Right lung (tissue), 5 donors: ENCODE data around the gene GPATCH3. TPM values are rescaled to one million over a fixed set of nuclear protein-coding genes. Genes with fewer than 3 reads are reported as not detected.
"Not testable (repeated sequence)": the region's sequence is repeated elsewhere in the genome, so short reads cannot be mapped to it uniquely, and the experiment has no call there.

Experiments
- DNase-seq, 2 donors: peaks; one replicate each; pipeline ENCODE4 v3.0.0-alpha.2; 2013
- polyA plus RNA-seq, 5 donors: library from polyadenylated mRNA; unstranded; fragments of 120-200 nt; gene quantifications; one replicate each; pipeline versions ENCODE4 v1.2.1 to v1.2.3, GENCODE V29; 2013; ENCODE audit warnings: inconsistent platforms in 1 of 5, low replicate concordance in 1 of 5; ENCODE audit not compliant: insufficient read length in 5 of 5, insufficient read depth in 1 of 5

Gene GPATCH3
- polyA plus RNA-seq, 5 donors, result 10.4 to 13.9 (median 13.1) TPM

DNA sequence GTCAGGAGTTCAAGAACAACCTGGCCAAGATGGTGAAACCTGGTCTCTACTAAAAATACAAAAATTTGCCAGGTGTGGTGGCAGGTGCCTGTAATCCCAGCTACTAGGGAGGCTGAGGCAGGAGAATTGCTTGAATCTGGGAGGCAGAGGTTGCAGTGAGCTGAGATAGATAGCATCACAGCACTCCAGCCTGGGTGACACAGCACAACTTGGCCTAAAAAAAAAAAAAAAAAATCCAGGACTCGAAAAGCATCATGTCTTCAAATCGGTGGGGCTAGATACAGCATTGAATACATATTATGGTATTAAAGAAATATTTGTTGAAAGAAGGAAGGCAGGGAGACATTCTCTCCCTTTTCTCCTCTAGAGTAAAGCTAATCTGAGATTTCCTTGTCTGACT lies 27.2 kb downstream of the GPATCH3 start:
- not testable (repeated sequence) for DNase-seq

DNA sequence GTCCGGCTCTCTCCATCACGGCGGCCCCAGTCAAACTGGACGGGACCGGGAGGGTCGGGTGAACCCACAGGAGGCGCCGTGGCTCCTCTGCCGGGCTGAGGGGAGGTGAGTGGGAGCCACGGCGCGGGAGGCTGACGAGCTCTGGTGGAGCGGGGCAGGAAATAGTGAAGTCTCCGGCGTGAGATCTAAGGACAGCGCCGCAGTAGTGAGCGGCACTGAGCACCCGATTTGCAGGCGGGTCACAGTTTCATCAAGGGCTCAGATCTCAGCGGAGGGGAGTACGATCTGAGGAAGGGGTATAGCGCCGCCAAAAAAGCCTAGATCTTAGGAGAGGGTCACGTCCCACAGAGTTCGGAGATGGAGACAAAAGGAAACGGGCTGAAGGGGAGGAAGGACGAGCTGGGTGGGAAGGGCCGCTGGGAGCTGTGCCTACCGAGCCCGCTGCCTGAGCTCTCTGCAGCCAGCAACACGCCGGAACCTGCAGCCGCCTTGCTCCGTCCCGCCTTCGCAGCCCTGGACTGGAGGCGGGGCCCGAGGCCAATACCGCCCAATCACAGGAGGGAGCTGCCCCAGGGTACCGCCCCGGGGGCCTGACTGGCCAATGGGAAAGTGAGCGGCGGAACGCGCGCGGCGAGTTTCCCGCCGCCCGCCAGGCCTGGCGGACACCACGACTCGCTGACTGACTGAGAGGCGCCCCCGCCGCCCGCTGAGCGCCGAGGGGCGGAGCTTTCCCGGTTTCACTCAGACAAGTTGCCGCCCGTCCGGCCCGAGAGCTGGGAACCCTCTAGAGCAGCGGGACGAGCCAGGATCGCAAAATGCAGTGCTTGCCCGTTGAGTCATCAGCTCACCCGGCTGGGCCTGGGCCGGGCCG lies 35.4 kb downstream of the GPATCH3 start:
- peak; percentile 97 for DNase-seq

DNA sequence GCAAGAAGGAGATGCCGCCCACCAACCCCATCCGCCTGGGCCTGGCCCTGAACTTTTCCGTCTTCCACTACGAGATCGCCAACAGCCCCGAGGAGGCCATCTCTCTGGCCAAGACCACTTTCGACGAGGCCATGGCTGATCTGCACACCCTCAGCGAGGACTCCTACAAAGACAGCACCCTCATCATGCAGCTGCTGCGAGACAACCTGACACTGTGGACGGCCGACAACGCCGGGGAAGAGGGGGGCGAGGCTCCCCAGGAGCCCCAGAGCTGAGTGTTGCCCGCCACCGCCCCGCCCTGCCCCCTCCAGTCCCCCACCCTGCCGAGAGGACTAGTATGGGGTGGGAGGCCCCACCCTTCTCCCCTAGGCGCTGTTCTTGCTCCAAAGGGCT lies 36.6 kb downstream of the GPATCH3 start:
- no peak for DNase-seq

DNA sequence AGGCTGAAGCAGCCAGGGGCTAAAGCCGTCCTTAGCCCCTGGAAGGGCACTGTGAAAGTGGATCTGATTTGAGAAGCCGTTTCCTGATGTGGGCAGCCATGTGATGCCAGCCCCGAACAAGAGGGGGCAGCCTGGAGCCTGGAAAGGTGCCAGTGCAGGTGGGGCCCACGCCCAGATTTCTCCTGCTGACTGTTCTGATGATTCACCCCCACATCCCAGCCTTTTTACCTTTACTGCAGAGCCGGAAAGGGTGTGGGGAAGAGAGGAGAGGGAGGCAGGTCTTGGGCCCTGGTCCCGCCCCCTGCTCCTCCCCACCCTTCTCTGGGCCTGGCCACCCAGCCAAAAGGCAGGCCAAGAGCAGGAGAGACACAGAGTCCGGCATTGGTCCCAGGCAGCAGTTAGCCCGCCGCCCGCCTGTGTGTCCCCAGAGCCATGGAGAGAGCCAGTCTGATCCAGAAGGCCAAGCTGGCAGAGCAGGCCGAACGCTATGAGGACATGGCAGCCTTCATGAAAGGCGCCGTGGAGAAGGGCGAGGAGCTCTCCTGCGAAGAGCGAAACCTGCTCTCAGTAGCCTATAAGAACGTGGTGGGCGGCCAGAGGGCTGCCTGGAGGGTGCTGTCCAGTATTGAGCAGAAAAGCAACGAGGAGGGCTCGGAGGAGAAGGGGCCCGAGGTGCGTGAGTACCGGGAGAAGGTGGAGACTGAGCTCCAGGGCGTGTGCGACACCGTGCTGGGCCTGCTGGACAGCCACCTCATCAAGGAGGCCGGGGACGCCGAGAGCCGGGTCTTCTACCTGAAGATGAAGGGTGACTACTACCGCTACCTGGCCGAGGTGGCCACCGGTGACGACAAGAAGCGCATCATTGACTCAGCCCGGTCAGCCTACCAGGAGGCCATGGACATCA lies 37.2 kb downstream of the GPATCH3 start, which contains the start of gene SFN:
Gene SFN, plus strand, starts transcription at position 369 of the 904 bp plus-strand sequence. Its CDS starts 64 bp downstream, at position 433.
- DNase-seq, result no peak

DNA sequence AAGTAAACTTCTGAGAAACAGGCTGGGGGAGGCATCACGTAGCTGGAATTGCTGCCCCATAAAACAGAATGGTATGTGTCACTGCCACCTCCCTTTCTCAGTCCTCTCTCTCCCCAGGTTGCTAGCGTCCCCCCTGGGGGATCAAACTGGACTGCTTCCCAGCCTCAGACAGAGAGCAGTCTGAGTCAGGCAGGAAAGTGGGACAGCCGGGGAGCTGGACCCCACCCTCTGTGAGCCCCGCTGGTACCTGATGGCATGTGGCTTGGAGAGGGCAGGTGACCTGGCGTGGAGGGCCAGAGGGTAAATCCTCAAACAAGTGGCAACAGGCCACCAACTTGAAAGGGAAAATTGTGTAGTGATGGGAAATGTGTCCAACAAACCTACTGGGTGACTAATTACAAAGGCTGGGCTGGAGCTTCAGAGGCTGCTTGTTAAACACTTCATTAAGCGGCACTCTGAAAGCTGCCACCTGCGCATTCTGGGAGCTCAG lies 38.3 kb downstream of the GPATCH3 start:
- DNase-seq, result no peak

DNA sequence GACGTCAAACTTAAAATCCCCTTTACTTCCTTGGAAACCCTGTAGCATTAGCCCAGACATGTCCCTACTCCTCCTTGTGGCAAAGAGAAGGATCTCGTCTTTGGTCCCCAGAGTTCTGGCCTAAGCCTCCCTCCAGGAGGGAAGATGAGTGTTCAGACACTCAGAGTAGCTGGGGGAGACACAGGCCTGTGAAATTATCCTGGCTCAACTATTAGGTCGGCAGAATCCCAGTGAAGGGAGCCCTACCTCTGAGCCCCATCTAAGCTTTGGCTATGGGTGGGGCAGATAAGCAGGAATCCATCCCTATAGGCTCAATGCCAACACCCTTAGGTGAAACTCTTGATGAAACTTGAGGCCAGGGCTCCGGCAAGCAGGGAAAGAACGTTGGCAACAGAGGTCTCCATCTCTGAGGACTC lies 39.0 kb downstream of the GPATCH3 start:
- DNase-seq, result no peak

DNA sequence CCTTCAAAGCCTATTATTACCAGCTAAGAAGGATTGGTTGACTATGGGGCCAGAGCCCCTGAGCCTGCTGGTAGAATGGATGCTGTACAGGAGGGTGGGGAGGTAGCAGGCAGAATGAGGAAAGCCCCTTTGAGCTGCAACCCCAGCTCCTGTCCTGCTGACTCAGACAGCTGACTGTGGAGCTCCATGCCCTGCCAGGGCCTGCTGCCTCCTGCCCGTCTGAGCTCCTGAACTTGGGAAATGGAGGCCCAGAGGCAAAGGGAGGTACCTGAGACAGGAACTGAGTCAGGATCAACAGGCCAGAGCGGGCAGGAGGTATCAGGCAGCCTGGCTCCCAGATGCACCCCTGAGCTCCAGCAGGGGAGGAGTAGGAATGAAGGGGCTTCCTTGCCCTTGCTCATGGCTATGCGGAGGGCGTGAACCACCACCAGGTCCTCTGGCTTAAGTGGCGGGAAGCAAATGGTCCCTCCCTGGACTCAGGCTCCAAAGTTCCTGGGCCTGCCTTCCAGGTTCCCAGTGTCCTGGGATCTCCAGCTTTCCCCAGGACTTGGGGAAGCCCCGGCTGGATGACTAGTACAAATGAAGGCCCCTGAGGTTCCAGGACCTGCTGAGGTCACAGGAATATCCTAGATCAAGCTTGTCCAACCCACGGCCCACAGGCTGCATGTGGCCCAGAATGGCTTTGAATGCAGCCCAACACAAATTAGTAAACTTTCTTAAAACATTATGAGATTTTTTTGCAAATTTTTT lies 41.2 kb downstream of the GPATCH3 start:
- DNase-seq, result no peak

DNA sequence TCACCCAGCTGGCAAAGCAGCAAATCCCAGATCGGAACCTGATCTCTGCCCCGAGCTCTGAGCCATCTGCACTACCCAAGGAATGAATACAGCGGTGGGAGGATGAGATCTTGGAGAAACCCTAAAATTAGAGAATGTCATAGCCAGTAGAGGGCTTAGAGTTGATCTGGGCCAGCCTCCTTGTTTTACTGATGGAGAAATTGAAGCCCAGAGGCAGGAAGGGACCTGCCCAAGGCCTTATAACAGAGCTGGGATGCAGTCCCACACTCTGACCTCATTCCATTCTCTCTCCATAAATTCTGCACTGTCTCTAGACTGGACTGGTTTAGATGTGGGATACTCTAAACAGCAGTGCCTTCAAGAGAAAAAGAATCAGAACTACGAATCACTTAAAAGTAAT lies 42.1 kb downstream of the GPATCH3 start:
- no peak for DNase-seq

DNA sequence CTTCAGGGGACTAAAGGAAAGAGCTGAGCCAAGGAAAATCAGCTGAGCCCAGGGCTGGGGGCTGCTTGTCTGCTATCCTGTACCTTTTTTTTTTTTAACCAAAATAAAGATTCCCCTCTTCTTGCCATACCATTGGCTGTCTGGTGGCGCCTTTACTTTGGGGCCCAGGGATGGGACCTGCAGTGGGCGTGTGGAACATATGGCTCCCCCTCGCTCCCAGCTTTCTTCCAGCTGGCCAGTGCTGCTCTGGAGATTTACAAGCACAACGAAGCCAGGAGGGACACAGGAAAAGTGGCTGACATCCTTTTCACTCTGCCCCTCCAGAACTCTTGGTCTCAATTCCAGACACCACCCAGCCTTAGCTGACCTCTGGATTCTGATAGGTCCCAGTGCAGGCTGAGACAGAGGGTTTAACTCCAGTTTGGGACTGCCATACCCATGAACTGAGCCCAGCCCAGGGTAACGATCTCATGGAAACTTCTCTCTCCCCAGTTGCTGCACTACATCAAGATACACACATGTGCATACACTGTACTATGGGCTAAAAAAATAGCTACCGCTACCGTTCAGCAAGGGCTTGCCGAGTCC lies 42.7 kb downstream of the GPATCH3 start:
- no peak for DNase-seq

DNA sequence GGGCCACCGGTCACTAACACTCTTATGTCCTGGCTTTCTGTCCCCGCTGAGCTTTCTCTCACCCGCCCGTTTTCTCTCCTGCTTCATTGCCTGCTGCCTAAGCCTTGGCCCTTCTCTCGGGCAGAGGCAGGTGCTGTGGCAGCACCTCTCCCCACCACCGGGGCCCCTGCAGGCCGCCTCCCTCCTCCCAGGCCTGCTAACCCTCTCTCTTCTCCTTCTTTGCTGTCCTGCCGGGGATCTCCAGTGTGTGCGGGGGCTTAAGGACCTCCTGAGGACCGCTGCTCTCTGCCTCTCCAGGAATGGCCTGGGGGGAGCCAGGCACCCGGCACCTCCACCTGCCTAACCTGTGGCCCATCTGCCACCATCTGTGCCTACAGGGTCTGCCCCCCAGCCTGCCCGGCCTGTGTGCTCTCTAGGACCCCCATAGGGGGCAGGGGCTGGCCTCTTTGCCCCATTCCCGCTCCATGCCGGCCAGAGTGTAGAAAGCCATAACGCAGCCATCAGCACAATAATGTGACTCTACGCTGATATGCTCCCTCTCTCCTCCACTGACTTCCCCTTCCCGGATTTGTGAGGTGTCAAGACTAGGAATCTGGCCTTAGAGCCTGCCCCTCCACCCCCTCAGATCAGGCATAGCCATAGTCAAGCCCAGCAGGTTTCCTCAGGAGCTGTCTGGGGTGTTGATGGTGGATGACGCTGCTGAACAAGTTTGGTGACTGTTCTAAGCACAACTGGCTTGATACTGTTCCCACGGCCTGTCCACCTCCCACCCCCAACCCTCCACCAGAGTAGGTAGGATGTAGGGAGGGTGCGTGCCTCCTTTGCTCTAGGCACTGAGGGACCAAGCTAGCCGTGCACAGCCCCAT lies 43.4 kb downstream of the GPATCH3 start:
- no peak for DNase-seq

DNA sequence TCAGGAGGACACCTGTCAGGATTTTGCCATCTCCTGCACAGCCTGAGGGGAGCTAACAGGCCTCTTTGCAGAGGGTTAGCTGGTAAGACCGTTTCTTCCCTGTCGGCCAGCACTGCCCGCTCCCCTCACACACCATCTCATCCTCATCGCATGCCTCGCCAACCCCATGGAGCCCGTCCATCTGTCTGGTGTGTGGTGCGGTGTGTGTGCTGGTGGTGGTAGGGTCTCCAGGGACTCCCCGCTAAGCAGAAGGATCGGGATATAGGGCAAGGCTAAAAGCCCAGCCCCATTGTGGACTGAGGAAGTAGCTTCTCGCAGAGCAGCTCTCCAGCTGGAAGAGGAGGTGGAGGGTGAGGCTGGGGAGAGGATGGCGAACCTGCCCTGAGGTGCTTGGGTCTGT lies 44.1 kb downstream of the GPATCH3 start:
- DNase-seq, result no peak

DNA sequence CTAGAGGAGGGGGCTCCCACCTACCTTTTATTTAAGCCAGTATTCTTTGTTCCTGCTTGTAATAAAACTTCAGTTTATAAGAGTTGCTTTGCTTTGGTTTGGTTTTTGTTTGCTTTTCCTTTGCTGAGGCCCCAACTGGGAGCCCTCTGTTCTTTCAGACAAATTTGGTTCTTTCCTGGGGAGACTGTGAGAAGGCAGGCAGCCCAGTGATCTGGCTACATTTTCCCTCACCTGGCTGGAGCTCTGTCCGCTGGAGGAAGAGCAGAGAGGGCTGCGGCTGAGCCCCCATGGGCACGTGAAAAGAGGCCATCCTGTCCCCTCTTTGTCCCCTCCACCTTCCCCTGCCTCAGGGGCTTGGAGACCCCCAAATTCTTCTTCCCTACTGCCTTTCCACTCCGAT lies 44.6 kb downstream of the GPATCH3 start:
- DNase-seq, result no peak

DNA sequence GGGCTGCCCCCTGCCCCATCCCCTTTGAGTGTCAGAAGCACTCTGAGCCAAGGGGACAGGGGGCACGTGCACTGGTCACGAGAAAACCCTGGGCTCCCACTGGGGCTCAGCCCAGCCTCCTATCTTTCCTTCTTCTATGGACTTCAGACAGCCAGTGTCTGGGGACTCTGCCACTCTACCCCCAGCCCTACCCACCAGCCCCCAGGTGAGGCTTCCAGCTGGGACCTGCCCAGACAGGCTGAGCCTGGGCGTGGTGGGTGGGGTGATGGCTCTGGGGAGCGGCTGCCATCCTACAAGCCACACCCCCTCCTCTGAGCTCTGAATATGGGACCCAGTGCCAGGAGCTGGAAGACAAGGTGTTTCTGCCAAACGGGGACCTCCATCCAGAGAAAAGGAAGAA lies 45.4 kb downstream of the GPATCH3 start:
- no peak for DNase-seq

DNA sequence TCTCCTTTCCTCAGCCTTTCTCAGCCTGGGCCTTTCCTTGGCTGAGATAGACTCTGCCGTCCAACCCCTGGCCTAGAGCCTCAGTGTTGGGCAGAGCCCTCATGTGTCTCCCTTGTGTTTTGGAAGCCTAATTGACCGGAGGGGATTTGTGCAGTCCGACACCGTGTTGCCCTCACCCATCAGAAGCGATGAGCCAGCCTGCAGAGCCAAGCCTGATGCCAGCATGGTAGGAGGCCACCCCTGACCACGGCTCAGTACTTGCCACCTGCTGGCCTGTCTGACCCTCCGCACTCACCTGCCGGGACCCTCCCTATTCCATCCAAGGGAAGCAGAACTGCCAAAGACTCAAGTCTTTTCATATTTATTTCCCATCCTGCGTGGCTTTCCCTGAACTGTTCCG lies 46.7 kb downstream of the GPATCH3 start:
- DNase-seq, result no peak

DNA sequence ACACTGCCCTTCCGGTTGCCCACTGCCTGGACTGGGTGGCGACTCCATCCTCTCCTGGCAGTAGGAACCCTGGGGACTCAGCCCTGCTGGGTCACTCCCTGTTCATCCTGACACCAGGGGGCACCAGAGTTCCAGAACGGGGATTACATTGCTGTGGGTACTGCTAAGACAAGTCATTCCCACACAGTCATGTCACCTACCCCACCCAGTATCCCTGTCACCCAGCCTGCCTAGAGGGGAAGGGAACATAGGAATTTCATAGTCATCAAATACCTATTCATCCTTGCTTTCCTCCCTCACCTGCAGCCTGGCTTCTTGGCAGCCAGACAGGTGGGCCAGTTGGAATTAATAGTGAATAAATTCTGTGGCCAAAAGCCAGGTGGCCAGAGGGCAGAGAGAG lies 47.1 kb downstream of the GPATCH3 start:
- peak; percentile 34 to 51 for DNase-seq

DNA sequence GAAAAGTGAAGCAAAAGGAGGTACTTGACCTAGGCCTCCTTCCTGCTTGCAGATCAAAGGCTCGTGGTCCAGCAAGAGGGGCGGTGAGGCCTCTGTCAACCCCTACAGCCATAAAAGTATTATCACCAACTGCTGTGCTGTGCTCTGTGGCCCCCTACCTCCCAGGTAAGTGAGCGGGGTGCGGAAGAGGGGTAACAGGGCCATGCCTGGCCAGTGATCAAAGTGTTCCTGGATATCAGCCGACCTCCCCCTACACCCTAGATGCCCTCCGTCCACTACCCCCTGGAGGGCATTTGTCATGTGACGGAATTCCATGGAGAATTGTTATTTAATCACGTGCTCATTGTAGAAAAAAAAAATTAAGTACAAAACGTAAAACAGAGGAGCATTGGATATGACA lies 47.6 kb downstream of the GPATCH3 start:
- DNase-seq, result no peak

DNA sequence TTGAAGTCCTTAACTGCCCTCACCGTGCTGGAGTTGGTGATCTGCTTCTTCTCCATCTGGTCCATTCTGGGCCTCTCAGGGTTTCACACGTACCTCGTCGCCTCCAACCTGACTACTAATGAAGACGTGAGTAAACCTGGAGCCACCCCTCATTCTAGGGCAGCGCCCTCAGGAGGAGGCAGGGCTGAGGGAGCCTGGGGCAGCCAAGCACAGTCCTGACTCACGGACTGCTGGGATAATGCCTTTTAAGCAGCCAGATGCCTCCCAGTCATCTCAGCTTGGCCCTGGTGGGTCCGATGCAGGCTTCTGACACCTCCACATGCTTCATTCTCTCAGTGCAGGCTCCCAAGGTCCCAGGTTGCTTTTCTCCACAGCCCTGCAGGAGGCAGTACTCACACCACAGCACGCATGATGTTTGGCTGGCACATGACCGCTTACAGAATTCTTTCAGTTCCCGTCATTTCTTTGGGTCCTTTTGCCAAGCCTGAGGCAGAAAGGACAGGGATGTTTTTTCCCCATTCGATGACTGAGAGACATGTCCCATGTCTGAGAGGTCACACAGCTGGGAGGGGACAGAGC lies 49.1 kb downstream of the GPATCH3 start:
- DNase-seq, result no peak

DNA sequence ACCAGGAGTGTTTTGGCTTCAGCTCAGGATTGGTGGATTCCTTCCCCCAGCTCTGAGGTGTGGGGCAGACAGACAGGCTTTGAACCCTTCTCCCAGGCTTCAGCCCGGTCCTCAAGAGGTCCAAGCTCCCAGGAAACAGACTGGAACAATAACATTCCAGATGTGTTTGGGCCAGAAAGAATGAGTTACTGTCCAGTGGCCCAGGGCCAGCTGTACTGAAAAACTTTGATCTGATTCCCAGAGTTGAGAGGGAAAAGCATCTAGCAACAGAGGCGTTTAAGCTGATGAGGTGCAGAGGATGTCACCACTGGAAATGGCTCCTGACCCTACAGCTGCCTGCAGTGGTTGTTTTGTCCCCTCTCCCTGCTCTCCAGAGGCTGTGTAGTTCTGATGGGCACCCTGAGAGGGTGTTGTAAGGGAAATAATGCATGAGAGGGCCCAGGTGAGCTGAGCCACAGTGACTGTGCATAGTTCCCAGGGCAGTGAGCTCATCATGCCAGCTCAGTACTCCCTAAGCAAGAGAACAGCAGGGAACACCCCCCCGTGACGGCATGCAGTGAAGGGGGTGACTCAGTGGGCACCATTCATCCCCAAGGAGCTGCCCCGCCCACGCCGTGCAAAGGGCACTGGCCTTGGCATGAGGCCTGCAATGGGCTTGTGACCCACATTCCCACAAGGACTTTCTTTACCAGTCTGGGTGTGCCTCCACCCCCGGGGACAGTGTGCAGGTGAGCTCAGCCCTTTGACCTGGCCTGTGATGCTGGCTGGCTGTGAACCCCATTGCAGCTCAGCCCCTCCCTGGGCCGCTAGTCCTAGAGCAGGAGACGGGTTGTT lies 51.1 kb downstream of the GPATCH3 start:
- DNase-seq, result peak in 1 of 2 donors; percentile 56

DNA sequence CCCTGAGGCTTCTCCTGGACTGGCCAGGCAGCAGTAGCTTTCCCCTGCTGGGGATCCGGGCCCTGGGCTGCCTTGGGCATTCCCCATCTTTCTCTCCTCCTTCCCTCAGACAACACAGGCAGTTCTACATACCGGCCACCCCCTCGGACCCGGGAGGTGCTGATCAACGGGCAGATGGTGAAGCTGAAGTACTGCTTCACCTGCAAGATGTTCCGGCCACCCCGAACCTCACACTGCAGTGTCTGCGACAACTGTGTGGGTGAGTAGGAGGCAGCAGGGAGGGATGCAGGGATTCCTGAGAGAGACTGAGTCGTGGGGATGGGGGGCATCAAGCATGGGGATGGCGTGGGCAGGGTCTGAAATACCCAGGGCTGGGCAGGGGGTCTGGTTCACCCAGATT lies 51.8 kb downstream of the GPATCH3 start:
- DNase-seq, result no peak
